Endodermal cell (in vitro differentiated cells): Measurements from ENCODE around the gene AIP. TPM values are rescaled to one million over a fixed set of nuclear protein-coding genes. Genes with fewer than 3 reads are reported as not detected.

Experiments used
- DNase-seq: peaks from one replicate; pipeline ENCODE4 v3.0.0-alpha.2; 2017
- H3K27ac ChIP-seq: 2 replicates; pipeline ENCODE4 v1.5.1; 2013; ENCODE audit warnings: mild to moderate bottlenecking, low read depth, low read length, moderate library complexity
- H3K27me3 ChIP-seq: 2 replicates; pipeline ENCODE4 v1.6.1; 2013; ENCODE audit warnings: mild to moderate bottlenecking, low read length, moderate library complexity; ENCODE audit not compliant: insufficient read depth, control insufficient read depth, poor library complexity, severe bottlenecking
- H3K36me3 ChIP-seq: 2 replicates; pipeline ENCODE4 v1.7.0; 2013; ENCODE audit warnings: mild to moderate bottlenecking, low read length, moderate library complexity; ENCODE audit not compliant: control insufficient read depth, insufficient read depth
- H3K4me1 ChIP-seq: one replicate; pipeline ENCODE4 v1.7.0; 2013; ENCODE audit warnings: low read length; ENCODE audit not compliant: control insufficient read depth, insufficient read depth
- H3K4me3 ChIP-seq: 2 replicates; pipeline ENCODE4 v1.5.1; 2013; ENCODE audit warnings: mild to moderate bottlenecking, low read length, moderate library complexity
- H3K9ac ChIP-seq: 2 replicates; pipeline ENCODE4 v1.6.1; 2013; ENCODE audit warnings: mild to moderate bottlenecking, low read length, moderate library complexity; ENCODE audit not compliant: poor library complexity, severe bottlenecking; ENCODE audit errors: extremely low read depth
- H3K9me3 ChIP-seq: 2 replicates; pipeline ENCODE4 v1.6.1; 2013; ENCODE audit warnings: mild to moderate bottlenecking, low read length, moderate library complexity; ENCODE audit not compliant: control insufficient read depth
- H3K27ac Mint-ChIP-seq: 2 replicates; pipeline ENCODE4 v1.8.0; 2020; ENCODE audit warnings: mixed read lengths
- H3K27me3 Mint-ChIP-seq: 2 replicates; pipeline ENCODE4 v1.8.0; 2021; ENCODE audit warnings: mild to moderate bottlenecking, mixed read lengths; ENCODE audit not compliant: insufficient read depth
- H3K36me3 Mint-ChIP-seq: 2 replicates; pipeline ENCODE4 v1.8.0; 2020; ENCODE audit warnings: low read depth, mixed read lengths
- H3K4me1 Mint-ChIP-seq: 2 replicates; pipeline ENCODE4 v1.8.0; 2020; ENCODE audit warnings: mixed read lengths
- H3K4me3 Mint-ChIP-seq: 2 replicates; pipeline ENCODE4 v1.8.0; 2020; ENCODE audit warnings: mild to moderate bottlenecking, moderate library complexity, mixed read lengths
- H3K9me3 Mint-ChIP-seq: 2 replicates; pipeline ENCODE4 v1.8.0; 2020; ENCODE audit warnings: mild to moderate bottlenecking, mixed read lengths
- CTCF ChIP-seq: fragments of 200-600 bp; sonication (generic); conservative IDR thresholded peaks from 2 replicates; pipeline ENCODE4 v1.5.0; 2021; ENCODE audit warnings: antibody characterized with exemption, mild to moderate bottlenecking
- WGBS, 2 experiments: methylation state at CpG; one replicate each; pipeline versions ENCODE4 v1.1.5 to v1.1.7; 2013; ENCODE audit warnings: missing lambda C conversion rate in 2 of 2, mixed read lengths in 1 of 2; ENCODE audit not compliant: insufficient coverage in 1 of 2, insufficient read length in 1 of 2; 5-methylcytosine and 5-hydroxymethylcytosine counted together
- total RNA-seq, 2 donors: library from RNA; stranded (reverse); fragmentation: NEBNext Ultra II Directional in 1 of 2; extraction: Animal tissue kit (Norgen Biotek cat#: 25700) in 1 of 2; gene quantifications; 2 replicates in 1 of 2; 3 replicates in 1 of 2; pipeline ENCODE4 v1.2.1, GENCODE V29; 2021

AIP gene
- total RNA-seq, 2 donors from 2014 or later, result 27.6 to 33.8 TPM

GRCh38 chr11:67519726-67520125 lies 36.9 kb downstream of the AIP start:
- H3K27ac ChIP-seq, result no peak overlapping the region
- TF ChIP-seq CTCF, result no peak
- H3K4me3 ChIP-seq, result no peak overlapping the region
- no peak overlapping the region for H3K4me3 Mint-ChIP-seq
- no peak for DNase-seq
- WGBS, 2 experiments, result 90 to 93% methylated on average over 30 to 32 of the region's 32 CpGs
- no peaks in the 10 kb centered on the region for H3K36me3 Mint-ChIP-seq
- no peak overlapping the region for H3K27ac Mint-ChIP-seq
- no peaks in the 10 kb centered on the region for H3K36me3 ChIP-seq
- H3K9ac ChIP-seq, result no peak overlapping the region
- H3K27me3 Mint-ChIP-seq, result peaks cover 10% of the 10 kb centered on the region
- H3K4me1 ChIP-seq, result no peaks in the 10 kb centered on the region
- H3K9me3 Mint-ChIP-seq, result no peaks in the 10 kb centered on the region
- no peaks in the 10 kb centered on the region for H3K4me1 Mint-ChIP-seq
- no peaks in the 10 kb centered on the region for H3K9me3 ChIP-seq
- H3K27me3 ChIP-seq, result peaks cover 1% of the 10 kb centered on the region

DNA sequence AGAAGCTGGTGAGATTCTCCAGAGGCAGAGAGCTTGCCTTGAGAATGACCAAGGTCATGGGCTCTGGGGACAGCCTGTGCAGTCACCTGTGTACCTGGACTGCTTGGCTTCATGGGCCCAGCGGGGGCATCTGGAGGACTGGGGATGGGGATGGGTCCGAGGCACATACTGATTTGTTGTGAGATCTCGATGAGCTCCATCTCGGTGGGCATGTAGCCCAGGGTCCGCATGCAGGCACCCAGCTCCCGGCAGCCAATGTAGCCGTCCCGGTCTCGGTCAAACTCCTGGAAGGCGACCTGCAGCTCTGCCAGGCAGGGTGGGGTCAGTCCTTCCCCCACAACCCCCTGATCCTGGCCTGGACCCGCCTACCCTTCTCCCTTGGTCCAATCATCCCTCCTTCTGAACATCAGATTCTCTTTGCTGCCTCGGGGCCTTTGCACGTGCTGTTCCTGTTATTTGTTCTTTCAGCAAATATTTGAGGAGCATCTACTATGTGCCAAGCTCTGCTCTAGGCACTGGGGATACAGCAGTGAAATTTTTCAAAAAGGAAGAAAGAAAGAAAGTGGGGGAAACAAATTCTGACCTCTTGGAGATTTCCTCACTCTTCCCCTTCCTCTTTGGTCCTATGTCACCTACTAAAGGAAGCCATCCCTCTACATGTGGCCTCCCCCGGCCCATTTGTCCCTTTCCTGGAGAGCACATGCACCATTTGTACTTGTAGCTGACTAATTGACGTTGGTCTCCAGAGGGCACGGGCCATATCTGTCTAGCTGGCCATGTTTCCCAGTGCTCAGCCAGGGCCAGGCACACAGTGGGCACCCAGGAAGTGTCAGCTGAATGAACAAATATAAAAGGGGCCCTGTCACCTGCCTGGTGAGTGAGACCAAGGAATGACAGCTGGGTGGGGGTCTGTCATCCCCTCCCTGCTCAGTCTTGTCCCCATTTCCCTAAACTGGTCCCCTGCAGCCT lies 38.3 kb downstream of the AIP start:
- no peaks in the 10 kb centered on the region for H3K36me3 ChIP-seq
- Mint-ChIP-seq H3K4me3 (no peak overlapping the region), H3K4me1 (no peaks in the 10 kb centered on the region), H3K36me3 (no peaks in the 10 kb centered on the region), H3K27me3 (peaks cover 7% of the 10 kb centered on the region), H3K9me3 (no peaks in the 10 kb centered on the region), H3K27ac (no peak overlapping the region)
- DNase-seq, result no peak
- WGBS, 2 experiments, result 87 to 92% methylated on average over 14 to 16 of the region's 16 CpGs
- H3K9me3 ChIP-seq, result no peaks in the 10 kb centered on the region
- no peaks in the 10 kb centered on the region for H3K27me3 ChIP-seq
- H3K4me1 ChIP-seq, result no peaks in the 10 kb centered on the region
- no peak overlapping the region for H3K27ac ChIP-seq
- no peak overlapping the region for H3K4me3 ChIP-seq
- no peak overlapping the region for H3K9ac ChIP-seq
- TF ChIP-seq CTCF, result no peak

DNA sequence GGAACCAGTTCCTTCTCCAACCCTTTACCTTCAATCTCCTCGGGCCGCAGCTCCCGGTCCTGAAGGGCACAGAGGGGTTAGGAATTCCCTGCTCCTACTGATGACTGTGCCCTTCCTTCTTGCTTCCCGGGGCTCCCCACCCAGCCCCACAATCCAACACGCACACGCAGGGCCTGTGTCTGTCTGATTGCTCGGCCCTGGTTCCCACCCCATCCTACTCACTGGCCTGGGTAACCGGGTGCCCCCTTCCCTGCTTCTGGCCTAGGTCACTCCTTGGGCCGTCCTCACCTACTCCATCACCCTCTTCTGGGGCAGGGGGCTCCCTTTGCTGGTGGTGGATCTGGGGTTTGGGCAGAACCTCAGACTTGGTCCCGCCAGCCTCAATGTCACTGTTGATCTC lies 39.1 kb downstream of the AIP start:
- no peak for DNase-seq
- Histone ChIP-seq H3K4me3 (no peak overlapping the region), H3K9me3 (no peaks in the 10 kb centered on the region), H3K9ac (no peak overlapping the region), H3K4me1 (no peaks in the 10 kb centered on the region), H3K36me3 (no peaks in the 10 kb centered on the region), H3K27me3 (no peaks in the 10 kb centered on the region), H3K27ac (no peak overlapping the region)
- Mint-ChIP-seq H3K4me3 (no peak overlapping the region), H3K4me1 (no peaks in the 10 kb centered on the region), H3K36me3 (no peaks in the 10 kb centered on the region), H3K9me3 (peaks cover 2% of the 10 kb centered on the region), H3K27ac (no peak overlapping the region), H3K27me3 (peaks cover 7% of the 10 kb centered on the region)
- TF ChIP-seq CTCF, result no peak
- WGBS, 2 experiments, result 87 to 90% methylated on average over 3 to 10 of the region's 10 CpGs
